AG04449 (cell line): ENCODE measurements around the gene SLC25A14.

Experiments
- CTCF ChIA-PET: fragments of 350-600 bp; formaldehyde crosslinking; extraction: SDS; loops from one replicate; lab custom pipeline; 2021; ENCODE audit warnings: antibody characterized with exemption; lab: Yijun Ruan, JAX
- POLR2A ChIA-PET: fragments of 400-600, 350-600 bp; formaldehyde crosslinking; extraction: SDS; loops from one replicate; lab custom pipeline; 2020; ENCODE audit warnings: antibody characterized with exemption, inconsistent platforms; lab: Yijun Ruan, JAX
- DNase-seq: peaks from one replicate; pipeline ENCODE4 v3.0.0-alpha.2; 2010; ENCODE audit warnings: low read depth, low spot score
- H3K4me3 ChIP-seq: 2 replicates; pipeline ENCODE4 v1.5.1; 2011; ENCODE audit warnings: low read depth, mild to moderate bottlenecking, control low read depth, low read length
- TF ChIP-seq, protein P1 (sequence below): IDR thresholded peaks from one replicate; pipeline ENCODE4 v1.5.1; 2011; ENCODE audit warnings: mild to moderate bottlenecking, moderate library complexity, low read length, control low read depth, inconsistent platforms; ENCODE audit not compliant: insufficient read depth; ENCODE audit errors: missing control alignments

Gene SLC25A14, protein sequence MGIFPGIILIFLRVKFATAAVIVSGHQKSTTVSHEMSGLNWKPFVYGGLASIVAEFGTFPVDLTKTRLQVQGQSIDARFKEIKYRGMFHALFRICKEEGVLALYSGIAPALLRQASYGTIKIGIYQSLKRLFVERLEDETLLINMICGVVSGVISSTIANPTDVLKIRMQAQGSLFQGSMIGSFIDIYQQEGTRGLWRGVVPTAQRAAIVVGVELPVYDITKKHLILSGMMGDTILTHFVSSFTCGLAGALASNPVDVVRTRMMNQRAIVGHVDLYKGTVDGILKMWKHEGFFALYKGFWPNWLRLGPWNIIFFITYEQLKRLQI

DNA sequence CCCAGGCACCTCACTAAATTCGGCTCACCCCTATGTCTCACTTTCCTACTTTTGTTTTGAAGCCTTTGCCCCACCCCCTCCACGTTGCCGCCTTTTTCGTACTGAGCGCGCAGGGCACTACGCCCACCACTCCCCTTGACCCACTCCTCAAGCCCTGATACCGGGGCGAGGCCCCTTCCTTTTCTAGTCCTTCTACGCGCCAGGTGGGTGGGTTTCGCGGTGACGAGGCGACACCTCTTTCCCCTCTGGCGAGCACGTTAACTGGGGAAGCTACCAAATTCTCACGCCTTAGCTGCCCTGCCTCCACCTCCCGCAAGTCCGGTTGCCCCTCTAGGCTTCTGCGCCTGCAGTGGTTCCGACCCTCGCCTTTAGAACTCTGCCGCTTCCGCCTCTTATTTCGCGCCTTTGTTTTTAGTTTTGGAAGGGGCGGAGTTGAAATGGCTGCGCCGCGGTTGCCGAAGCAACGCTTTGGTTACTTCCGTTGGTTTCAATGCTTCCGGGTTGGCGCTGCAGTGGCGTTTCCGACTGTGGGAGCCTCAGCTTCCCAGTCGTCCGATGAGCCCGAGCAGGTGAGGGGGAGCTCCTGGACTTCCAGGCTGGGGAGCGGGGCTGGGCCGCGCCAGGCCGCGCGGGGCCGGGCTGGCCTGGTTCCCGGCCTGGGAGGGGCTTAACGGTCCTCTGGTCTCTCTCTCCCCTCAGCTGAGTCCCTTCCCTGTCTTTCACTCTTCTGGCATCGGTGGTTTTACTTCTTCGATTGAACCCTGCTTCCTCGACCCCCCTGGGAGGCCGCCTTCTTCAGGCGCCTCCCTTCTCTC is at the start of gene SLC25A14:
TSS of gene SLC25A14 (plus strand) at position 512 of the 815 bp plus-strand sequence. CDS start 360 bp downstream, outside the sequence.
- CTCF ChIA-PET: interaction anchor here (1.0 kb wide), 1 partner anchor 9 kb away, joined by 4 read pairs; no protein-coding TSS in a partner anchor
- peak within 1 kb of the TSS; percentile 78 for H3K4me3 ChIP-seq
- TF ChIP-seq, protein P1, sequence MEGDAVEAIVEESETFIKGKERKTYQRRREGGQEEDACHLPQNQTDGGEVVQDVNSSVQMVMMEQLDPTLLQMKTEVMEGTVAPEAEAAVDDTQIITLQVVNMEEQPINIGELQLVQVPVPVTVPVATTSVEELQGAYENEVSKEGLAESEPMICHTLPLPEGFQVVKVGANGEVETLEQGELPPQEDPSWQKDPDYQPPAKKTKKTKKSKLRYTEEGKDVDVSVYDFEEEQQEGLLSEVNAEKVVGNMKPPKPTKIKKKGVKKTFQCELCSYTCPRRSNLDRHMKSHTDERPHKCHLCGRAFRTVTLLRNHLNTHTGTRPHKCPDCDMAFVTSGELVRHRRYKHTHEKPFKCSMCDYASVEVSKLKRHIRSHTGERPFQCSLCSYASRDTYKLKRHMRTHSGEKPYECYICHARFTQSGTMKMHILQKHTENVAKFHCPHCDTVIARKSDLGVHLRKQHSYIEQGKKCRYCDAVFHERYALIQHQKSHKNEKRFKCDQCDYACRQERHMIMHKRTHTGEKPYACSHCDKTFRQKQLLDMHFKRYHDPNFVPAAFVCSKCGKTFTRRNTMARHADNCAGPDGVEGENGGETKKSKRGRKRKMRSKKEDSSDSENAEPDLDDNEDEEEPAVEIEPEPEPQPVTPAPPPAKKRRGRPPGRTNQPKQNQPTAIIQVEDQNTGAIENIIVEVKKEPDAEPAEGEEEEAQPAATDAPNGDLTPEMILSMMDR: no peak
- POLR2A ChIA-PET: no interaction called here
- no peak for DNase-seq

DNA sequence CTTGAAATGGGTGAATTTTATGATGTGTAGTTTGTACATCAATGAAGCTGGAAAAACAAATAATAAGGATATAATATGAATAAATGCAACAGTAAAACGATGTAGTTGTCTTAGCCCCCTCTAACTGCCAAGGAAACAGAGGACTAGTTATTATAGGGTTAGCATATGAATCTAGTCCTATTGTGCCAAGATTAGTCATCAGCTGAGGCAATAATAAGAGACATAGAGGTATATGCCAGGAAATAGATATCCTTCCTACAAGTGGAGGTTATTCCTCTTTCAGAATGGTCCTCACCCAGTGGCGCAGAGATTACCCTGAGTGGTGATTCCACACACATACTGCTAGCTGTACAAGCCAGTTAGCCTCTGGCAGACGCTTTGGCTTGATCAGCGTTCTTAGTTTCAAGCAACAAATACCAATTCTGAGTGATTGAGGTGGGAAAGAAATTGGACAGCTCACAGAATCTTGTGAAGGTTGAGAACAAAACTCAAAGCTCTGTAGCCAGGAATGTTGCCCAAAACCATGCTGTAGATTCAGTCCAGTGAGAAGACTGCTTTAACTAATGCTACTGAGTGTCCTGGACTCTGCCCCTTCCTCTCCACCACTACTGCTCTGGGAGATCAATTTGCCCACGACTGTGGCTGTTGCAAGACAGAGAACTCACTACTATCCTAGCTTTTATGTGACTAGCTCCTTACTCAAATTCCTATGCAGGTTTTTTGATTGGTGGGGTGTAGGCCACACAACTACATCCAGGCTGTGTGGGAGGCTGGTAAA is 44.0 kb upstream of the SLC25A14 start:
- no peak overlapping the region for H3K4me3 ChIP-seq
- CTCF ChIA-PET: no interaction called here
- POLR2A ChIA-PET: no interaction called here
- TF ChIP-seq, protein P1: no peak
- no peak for DNase-seq

DNA sequence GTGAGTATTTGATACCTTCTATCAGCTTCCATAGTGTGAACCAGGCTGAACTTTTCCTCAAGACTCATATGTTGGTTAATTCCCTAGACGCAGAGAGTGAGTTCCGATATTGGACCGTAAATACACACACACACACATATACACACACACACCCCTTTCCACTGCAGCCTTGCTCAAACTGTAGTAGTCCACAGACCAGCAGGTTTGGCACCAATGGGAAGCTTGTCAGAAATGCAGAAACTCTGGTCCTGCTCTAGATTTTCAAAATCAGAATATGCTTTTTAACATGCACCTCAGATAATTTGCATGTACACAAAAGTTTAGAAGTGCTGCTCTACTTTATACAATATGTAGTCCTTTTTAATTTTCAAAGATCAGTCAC is 43.4 kb upstream of the SLC25A14 start:
- H3K4me3 ChIP-seq: no peak overlapping the region
- ChIA-PET POLR2A (no interaction called here), CTCF (interaction anchor here (1.1 kb wide), 1 partner anchor 35 kb away, joined by 3 read pairs; no protein-coding TSS in a partner anchor)
- TF ChIP-seq, protein P1: no peak
- no peak for DNase-seq

DNA sequence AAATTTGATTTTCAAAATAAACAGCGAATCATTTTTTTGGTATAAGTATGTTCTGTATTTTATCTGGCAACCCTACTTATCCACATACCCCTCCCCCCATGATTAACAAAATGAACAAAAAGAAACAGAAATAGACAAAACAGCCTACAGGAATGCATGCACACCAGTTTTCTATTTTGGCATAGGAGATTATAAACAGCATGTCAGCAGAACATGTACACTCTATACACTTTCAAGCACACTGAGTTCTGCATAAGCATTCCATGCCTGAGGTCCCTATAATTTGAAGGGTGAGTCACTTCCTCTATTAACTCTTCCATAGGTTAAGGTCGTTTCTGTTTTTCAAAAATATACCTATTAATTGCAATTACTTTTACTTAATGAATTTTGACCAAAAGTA is 43.0 kb upstream of the SLC25A14 start:
- DNase-seq: no peak
- H3K4me3 ChIP-seq: no peak overlapping the region
- TF ChIP-seq, protein P1: no peak
- ChIA-PET POLR2A (no interaction called here), CTCF (interaction anchor here (0.6 to 1.1 kb wide), 2 partner anchors 23 to 34 kb away, joined by 3 read pairs; no protein-coding TSS in a partner anchor)

DNA sequence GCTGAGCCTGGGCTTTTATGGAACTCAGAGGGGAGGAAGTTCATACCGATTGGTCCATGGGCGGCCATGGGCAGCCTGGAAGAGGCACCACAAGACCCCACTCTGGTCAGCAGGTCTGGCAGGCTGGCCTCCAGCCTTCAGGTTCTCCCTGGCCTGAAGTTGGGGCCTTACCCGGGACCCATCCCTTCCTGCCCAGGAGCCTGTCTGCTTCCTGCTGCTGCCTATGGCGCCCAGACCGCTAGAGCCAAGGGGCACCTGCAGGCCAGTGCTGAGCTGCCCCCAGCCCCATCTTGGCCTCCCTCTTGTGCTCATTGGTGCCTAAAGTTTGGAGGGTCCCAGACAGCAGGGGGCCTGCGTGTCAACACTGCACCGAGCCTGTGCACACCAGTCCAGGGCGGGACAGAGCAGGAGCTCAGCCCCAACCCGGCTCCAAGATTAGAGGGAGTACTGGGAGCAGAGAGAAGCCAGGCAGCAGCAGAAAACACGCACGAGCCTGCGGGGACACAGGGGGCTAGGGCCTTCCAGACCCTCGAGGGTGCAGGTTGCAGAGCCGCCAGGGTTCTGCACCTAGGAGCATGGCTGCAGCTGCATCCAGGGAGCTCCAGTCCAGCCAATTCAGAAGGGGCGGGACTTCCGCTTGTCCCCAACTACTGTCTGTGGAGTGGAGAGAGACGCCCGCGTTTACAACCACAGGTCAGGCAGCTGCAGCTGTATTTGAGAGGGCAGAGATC is 40.3 kb upstream of the SLC25A14 start:
- ChIA-PET POLR2A (no interaction called here), CTCF (no interaction called here)
- TF ChIP-seq, protein P1: no peak
- H3K4me3 ChIP-seq: no peak overlapping the region
- DNase-seq: no peak
